Activated CD4-positive, alpha-beta memory T cell treated with anti-CD3 and anti-CD28 coated beads for 36 hours (primary cell): Measurements from ENCODE around the gene CPLX3. TPM values are rescaled to one million over a fixed set of nuclear protein-coding genes. Genes with fewer than 3 reads are reported as not detected.

Experiments
- CTCF ChIA-PET: fragments of 350-600 bp; sonication (Branson Sonifier 250); formaldehyde crosslinking; loops from one replicate; lab custom pipeline; 2021; ENCODE audit warnings: antibody characterized with exemption, inconsistent platforms; lab: Charles Lee
- POLR2A ChIA-PET: fragments of 350-600 bp; sonication (Branson Sonifier 250); formaldehyde crosslinking; loops from one replicate; lab custom pipeline; 2021; ENCODE audit warnings: antibody characterized with exemption; lab: Charles Lee
- DNase-seq: peaks from one replicate; pipeline ENCODE4 v3.0.0-alpha.2; 2020
- H3K27ac Mint-ChIP-seq: one replicate; pipeline ENCODE4 v1.8.0; 2021; ENCODE audit warnings: mixed read lengths
- H3K27me3 Mint-ChIP-seq: one replicate; pipeline ENCODE4 v1.8.0; 2021; ENCODE audit warnings: mixed read lengths
- H3K36me3 Mint-ChIP-seq: one replicate; pipeline ENCODE4 v1.8.0; 2021; ENCODE audit warnings: mixed read lengths
- H3K4me1 Mint-ChIP-seq: one replicate; pipeline ENCODE4 v1.8.0; 2021; ENCODE audit warnings: low read depth, mixed read lengths
- H3K4me3 Mint-ChIP-seq: one replicate; pipeline ENCODE4 v1.8.0; 2021; ENCODE audit warnings: mild to moderate bottlenecking, mixed read lengths
- H3K9me3 Mint-ChIP-seq: one replicate; pipeline ENCODE4 v1.8.0; 2021; ENCODE audit warnings: mixed read lengths
- intact Hi-C: fragments of 100-400 bp; cut with micrococcal nuclease; formaldehyde crosslinking; loops from one replicate; pipeline ENCODE4 v1.15.1; 2023
- total RNA-seq, 2 experiments: library from RNA; stranded (reverse); gene quantifications; one replicate each; pipeline ENCODE4 v1.2.3, GENCODE V29; 2021

CPLX3 gene
- total RNA-seq, 2 experiments from 2014 or later, result not detected

DNA sequence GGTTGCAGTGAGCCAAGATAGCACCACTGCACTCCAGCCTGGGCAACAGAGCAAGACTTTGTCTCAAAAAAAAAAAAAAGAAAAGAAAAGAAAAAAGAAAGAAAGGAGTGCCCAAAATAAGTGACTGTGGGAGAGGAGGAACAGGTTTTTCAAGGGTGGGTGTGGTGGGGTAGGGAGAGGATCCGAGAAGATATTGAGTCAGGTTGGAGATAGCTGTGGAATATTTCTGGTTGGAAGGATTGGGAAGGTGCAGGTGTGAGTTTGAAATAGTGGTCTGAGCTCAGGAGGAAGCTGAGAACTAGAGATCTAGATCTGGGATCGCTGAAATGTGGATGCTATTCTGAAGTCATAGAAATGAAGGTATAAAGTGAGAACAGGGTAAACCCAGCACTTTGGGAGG, 38.9 kb downstream of the CPLX3 start:
- Mint-ChIP-seq H3K27ac (peak overlapping the region; percentile 38), H3K9me3 (no peaks in the 10 kb centered on the region), H3K4me3 (no peak overlapping the region), H3K27me3 (no peaks in the 10 kb centered on the region), H3K4me1 (peaks cover 58% of the 10 kb centered on the region), H3K36me3 (peaks cover 14% of the 10 kb centered on the region)
- ChIA-PET POLR2A (interaction anchor here (0.6 kb wide), 1 partner anchor 93 kb away, joined by 4 read pairs; no protein-coding TSS in a partner anchor), CTCF (no interaction called here)
- intact Hi-C loops, result no loop called here
- no peak for DNase-seq

DNA sequence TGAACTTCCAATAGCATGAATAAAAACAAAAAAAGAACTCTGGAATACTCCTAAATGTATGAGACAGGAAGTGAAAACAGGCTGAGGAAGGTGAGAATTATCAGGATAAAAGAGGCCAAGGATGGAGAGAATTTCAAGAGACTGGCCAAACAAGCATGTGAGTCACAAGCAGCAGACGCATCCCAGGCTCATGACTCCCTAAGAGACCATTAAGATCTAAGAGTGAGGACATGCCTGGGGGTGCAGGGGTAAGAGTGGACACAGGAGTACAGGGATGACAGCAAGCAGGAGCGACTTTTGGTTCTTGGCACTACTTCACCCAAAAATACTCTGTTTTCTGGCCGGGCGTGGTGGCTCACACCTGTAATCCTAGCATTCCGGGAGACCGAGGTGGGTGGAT, 39.7 kb downstream of the CPLX3 start:
- Mint-ChIP-seq H3K4me3 (no peak overlapping the region), H3K36me3 (peaks cover 15% of the 10 kb centered on the region), H3K27me3 (no peaks in the 10 kb centered on the region), H3K27ac (peak overlapping the region; percentile 44), H3K4me1 (peaks cover 66% of the 10 kb centered on the region), H3K9me3 (no peaks in the 10 kb centered on the region)
- ChIA-PET CTCF (interaction anchor here (1.1 to 5.4 kb wide), 2 partner anchors 36 to 78 kb away, joined by 3 to 49 read pairs; no protein-coding TSS in a partner anchor), POLR2A (no interaction called here)
- intact Hi-C loops, result no loop called here
- DNase-seq, result no peak

DNA sequence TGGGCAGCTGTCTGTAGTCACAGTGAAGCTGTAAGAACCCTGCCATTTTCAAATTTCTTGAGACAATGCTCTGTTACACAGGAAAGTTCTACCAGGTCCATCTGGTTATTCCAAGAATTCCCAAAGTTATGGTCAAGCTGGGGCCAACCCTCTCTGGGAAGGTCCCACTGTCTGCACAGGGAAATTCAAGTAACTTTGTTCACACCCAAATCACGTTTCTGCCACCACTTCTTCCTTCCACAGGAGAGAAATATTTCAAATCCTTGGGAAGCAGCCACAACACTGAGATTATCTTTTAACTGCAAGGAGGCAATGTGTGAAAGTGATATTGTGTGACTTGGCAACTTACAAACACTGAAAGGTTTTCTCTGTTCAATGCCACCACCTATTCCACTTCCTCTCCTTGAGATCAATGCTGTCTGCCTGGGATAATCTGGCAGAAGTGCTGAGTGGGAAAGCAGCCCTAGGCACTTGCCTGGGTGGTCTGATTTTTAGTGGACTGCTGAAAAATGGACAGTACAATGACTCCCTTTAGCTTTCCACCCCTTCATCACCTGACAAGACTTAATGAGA, 41.1 kb downstream of the CPLX3 start:
- H3K9me3 Mint-ChIP-seq, result no peaks in the 10 kb centered on the region
- ChIA-PET CTCF (interaction anchor here (0.7 to 5.4 kb wide), 2 partner anchors 22 to 34 kb away, joined by 3 to 49 read pairs; no protein-coding TSS in a partner anchor), POLR2A (no interaction called here)
- H3K36me3 Mint-ChIP-seq, result peaks cover 19% of the 10 kb centered on the region
- no peak overlapping the region for H3K4me3 Mint-ChIP-seq
- DNase-seq, result no peak
- peak overlapping the region; percentile 81 for H3K27ac Mint-ChIP-seq
- intact Hi-C loops, result no loop called here
- peaks cover 79% of the 10 kb centered on the region for H3K4me1 Mint-ChIP-seq
- no peaks in the 10 kb centered on the region for H3K27me3 Mint-ChIP-seq

GRCh38 chr15:74868059-74868458, 41.6 kb downstream of the CPLX3 start:
- Mint-ChIP-seq H3K4me1 (peaks cover 82% of the 10 kb centered on the region), H3K4me3 (no peak overlapping the region), H3K36me3 (peaks cover 23% of the 10 kb centered on the region), H3K27me3 (no peaks in the 10 kb centered on the region), H3K9me3 (no peaks in the 10 kb centered on the region), H3K27ac (peak overlapping the region; percentile 81)
- ChIA-PET CTCF (interaction anchor here (0.7 to 5.4 kb wide), 2 partner anchors 21 to 34 kb away, joined by 3 to 49 read pairs; no protein-coding TSS in a partner anchor), POLR2A (interaction anchor here (0.8 kb wide), 1 partner anchor 81 kb away, joined by 4 read pairs; no protein-coding TSS in a partner anchor)
- no peak for DNase-seq
- intact Hi-C loops, result no loop called here

DNA sequence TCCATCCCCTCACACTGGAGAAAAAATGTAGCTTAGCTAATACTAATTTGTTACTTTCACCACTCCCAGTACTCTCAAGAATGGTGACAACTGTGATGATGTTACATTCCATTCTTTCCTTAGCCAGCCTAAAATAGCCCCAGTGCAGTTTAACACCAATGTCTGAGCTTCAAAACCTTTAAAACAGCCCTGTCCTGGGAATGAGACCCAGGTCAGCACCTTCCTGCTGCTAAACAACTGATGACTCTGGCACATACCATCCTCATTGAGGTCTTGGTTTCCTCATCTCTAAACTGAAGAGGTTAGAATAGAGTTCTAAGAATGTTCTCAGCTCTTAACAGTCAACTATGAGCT, 42.9 kb downstream of the CPLX3 start:
- no peaks in the 10 kb centered on the region for H3K27me3 Mint-ChIP-seq
- peak overlapping the region; percentile 45 for H3K4me3 Mint-ChIP-seq
- no peaks in the 10 kb centered on the region for H3K9me3 Mint-ChIP-seq
- intact Hi-C loops, result no loop called here
- H3K36me3 Mint-ChIP-seq, result peaks cover 21% of the 10 kb centered on the region
- POLR2A ChIA-PET, result interaction anchor here (0.8 to 1.6 kb wide), 8 partner anchors 11 to 92 kb away, joined by 3 to 9 read pairs (median 8); partner anchors contain the start of genes MPI and ULK3
- DNase-seq, result no peak
- CTCF ChIA-PET, result interaction anchor here (0.9 to 5.4 kb wide), 13 partner anchors 11 to 99 kb away, joined by 3 to 49 read pairs (median 5); partner anchors contain the start of gene ULK3
- H3K4me1 Mint-ChIP-seq, result peaks cover 78% of the 10 kb centered on the region
- peak overlapping the region; percentile 91 for H3K27ac Mint-ChIP-seq

DNA sequence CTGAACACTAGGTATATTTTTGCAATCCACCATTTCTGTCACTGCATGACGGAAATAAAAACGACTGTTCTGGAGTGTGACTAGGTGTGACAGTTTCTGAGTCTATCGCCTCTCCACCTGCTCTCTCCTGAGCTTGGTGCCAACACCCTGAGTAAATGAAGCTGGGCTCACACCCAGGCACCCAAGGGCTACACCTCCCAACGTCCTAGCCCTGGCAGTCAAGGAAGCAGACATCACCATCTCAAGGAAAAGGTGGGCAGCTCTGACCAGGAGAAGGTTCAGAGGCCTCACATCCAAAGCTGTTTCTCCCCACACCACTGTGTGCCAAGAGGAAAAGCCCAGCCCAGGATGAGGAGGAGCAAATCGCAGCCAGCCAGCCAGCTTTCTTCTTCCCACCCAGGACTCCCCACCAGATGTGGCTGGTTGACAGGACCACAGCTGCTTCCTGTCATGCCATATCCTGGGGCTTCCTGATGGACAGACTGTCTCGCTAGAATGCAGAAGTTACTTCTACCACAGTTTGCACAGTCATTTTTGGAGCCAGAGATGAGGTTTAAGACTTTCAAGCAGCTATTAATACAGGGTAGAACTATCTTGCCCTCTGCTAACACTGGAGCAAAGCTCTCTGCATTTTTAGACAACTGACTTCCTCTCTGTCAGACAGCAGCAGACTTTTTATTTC, 43.4 kb downstream of the CPLX3 start:
- intact Hi-C loops, result loop anchor here (1.0 to 10.0 kb wide), 4 partner anchors 25 to 582 kb away; partner anchors contain the start of genes C15orf39 and SIN3A
- POLR2A ChIA-PET, result interaction anchor here (0.8 to 1.7 kb wide), 11 partner anchors 12 to 329 kb away, joined by 3 to 9 read pairs (median 8); partner anchors contain the start of genes ARID3B, FAM219B, MPI and ULK3

GRCh38 chr15:74870436-74871215, 44.2 kb downstream of the CPLX3 start:
- intact Hi-C loops, result loop anchor here (1.0 to 10.0 kb wide), 4 partner anchors 25 to 582 kb away; partner anchors contain the start of genes C15orf39 and SIN3A
- no peak for DNase-seq
- Mint-ChIP-seq H3K4me3 (peak overlapping the region; percentile 45), H3K4me1 (peaks cover 69% of the 10 kb centered on the region), H3K9me3 (no peaks in the 10 kb centered on the region), H3K27ac (peak overlapping the region; percentile 91), H3K36me3 (peaks cover 21% of the 10 kb centered on the region), H3K27me3 (no peaks in the 10 kb centered on the region)
- ChIA-PET POLR2A (interaction anchor here (0.7 to 1.7 kb wide), 11 partner anchors 13 to 330 kb away, joined by 3 to 9 read pairs (median 5); partner anchors contain the start of genes ARID3B, FAM219B, MPI and ULK3), CTCF (interaction anchor here (0.6 to 5.4 kb wide), 16 partner anchors 17 to 231 kb away, joined by 3 to 49 read pairs (median 6); partner anchors contain the start of genes MPI and ULK3)

More for the DNA sequence above, 43.4 kb downstream of the CPLX3 start:
- Mint-ChIP-seq H3K4me3 (peak overlapping the region; percentile 45), H3K9me3 (no peaks in the 10 kb centered on the region), H3K36me3 (peaks cover 21% of the 10 kb centered on the region), H3K27me3 (no peaks in the 10 kb centered on the region), H3K27ac (peak overlapping the region; percentile 91), H3K4me1 (peaks cover 74% of the 10 kb centered on the region)
- DNase-seq, result peak; percentile 78
- CTCF ChIA-PET, result interaction anchor here (0.6 to 5.4 kb wide), 16 partner anchors 12 to 231 kb away, joined by 3 to 49 read pairs (median 6); partner anchors contain the start of gene ULK3

- Mint-ChIP-seq H3K27me3 (no peaks in the 10 kb centered on the region), H3K27ac (peak overlapping the region; percentile 90), H3K4me3 (peak overlapping the region; percentile 96), H3K36me3 (peaks cover 16% of the 10 kb centered on the region), H3K9me3 (no peaks in the 10 kb centered on the region), H3K4me1 (peaks cover 51% of the 10 kb centered on the region)
- POLR2A ChIA-PET, result interaction anchor here (0.6 to 1.5 kb wide), 2 partner anchors 17 to 29 kb away, joined by 3 to 4 read pairs; no protein-coding TSS in a partner anchor
- no peak for DNase-seq
- intact Hi-C loops, result loop anchor here (1.0 to 10.0 kb wide), 6 partner anchors 16 to 580 kb away; partner anchors contain the start of genes C15orf39, COX5A, FAM219B and SIN3A
- CTCF ChIA-PET, result interaction anchor here (0.6 to 4.9 kb wide), 2 partner anchors 20 to 29 kb away, joined by 3 to 35 read pairs; no protein-coding TSS in a partner anchor
These were observed 46.2 kb downstream of the CPLX3 start for GRCh38 chr15:74872702-74873035.

GRCh38 chr15:74873036-74873755, 46.8 kb downstream of the CPLX3 start, which contains the start of gene SCAMP2:
SCAMP2 (minus strand) TSS chr15:74873365; CDS start chr15:74873255, 110 bp downstream.
- peak within 1 kb of the TSS; percentile 90 for H3K27ac Mint-ChIP-seq
- H3K9me3 Mint-ChIP-seq, result no peaks in the 10 kb centered on the region
- H3K36me3 Mint-ChIP-seq, result peaks cover 11% of the 10 kb centered on the region
- H3K27me3 Mint-ChIP-seq, result no peaks in the 10 kb centered on the region
- peak; percentile 93 for DNase-seq
- ChIA-PET POLR2A (interaction anchor here (0.6 to 1.5 kb wide), 3 partner anchors 16 to 28 kb away, joined by 3 to 4 read pairs (median 3); partner anchors contain the start of gene MPI), CTCF (interaction anchor here (0.6 to 4.9 kb wide), 6 partner anchors 28 to 463 kb away, joined by 3 to 35 read pairs (median 3); partner anchors contain the start of genes COMMD4 and FAM219B)
- H3K4me3 Mint-ChIP-seq, result peak within 1 kb of the TSS; percentile 96
- H3K4me1 Mint-ChIP-seq, result peaks cover 45% of the 10 kb centered on the region
- intact Hi-C loops, result loop anchor here (1.0 to 10.0 kb wide), 6 partner anchors 16 to 579 kb away; partner anchors contain the start of genes C15orf39, COX5A, FAM219B and SIN3A

- intact Hi-C loops, result loop anchor here (1.0 to 10.0 kb wide), 6 partner anchors 15 to 578 kb away; partner anchors contain the start of genes C15orf39, COX5A, FAM219B and SIN3A
- H3K27ac Mint-ChIP-seq, result peak overlapping the region; percentile 85
These were observed 47.5 kb downstream of the CPLX3 start for GRCh38 chr15:74873756-74874424.

More at GRCh38 chr15:74873756-74874424, 47.5 kb downstream of the CPLX3 start:
- POLR2A ChIA-PET, result interaction anchor here (0.5 to 1.5 kb wide), 3 partner anchors 15 to 27 kb away, joined by 3 to 4 read pairs (median 3); partner anchors contain the start of gene MPI
- CTCF ChIA-PET, result interaction anchor here (0.6 to 4.9 kb wide), 6 partner anchors 27 to 885 kb away, joined by 3 to 35 read pairs (median 3); partner anchors contain the start of genes COMMD4 and FAM219B
- Mint-ChIP-seq H3K27me3 (no peaks in the 10 kb centered on the region), H3K4me3 (peak overlapping the region; percentile 96), H3K36me3 (peaks cover 11% of the 10 kb centered on the region), H3K4me1 (peaks cover 40% of the 10 kb centered on the region), H3K9me3 (no peaks in the 10 kb centered on the region)
- DNase-seq, result peak; percentile 44
